Activated T-cell treated with anti-CD3 and anti-CD28 coated beads, Interleukin-2, amount 50 U/mL, for 24 hours (primary cell): ENCODE data around the gene OR6F1.
"Not testable (repeated sequence)": the region's sequence is repeated elsewhere in the genome, so short reads cannot be mapped to it uniquely, and the experiment has no call there.

Source experiments
- DNase-seq: peaks from one replicate; pipeline ENCODE4 v3.0.0-alpha.2; 2020
- H3K27ac Mint-ChIP-seq: 2 replicates; pipeline ENCODE4 v1.8.0; 2020; ENCODE audit warnings: mild to moderate bottlenecking, mixed read lengths
- H3K27me3 Mint-ChIP-seq: 2 replicates; pipeline ENCODE4 v1.8.0; 2020; ENCODE audit warnings: mixed read lengths
- H3K36me3 Mint-ChIP-seq: 2 replicates; pipeline ENCODE4 v1.8.0; 2020; ENCODE audit warnings: low read depth, mixed read lengths
- H3K4me1 Mint-ChIP-seq: 2 replicates; pipeline ENCODE4 v1.8.0; 2020; ENCODE audit warnings: low read depth, mixed read lengths
- H3K4me3 Mint-ChIP-seq: 2 replicates; pipeline ENCODE4 v1.8.0; 2020; ENCODE audit warnings: mild to moderate bottlenecking, moderate library complexity, mixed read lengths
- H3K9me3 Mint-ChIP-seq: 2 replicates; pipeline ENCODE4 v1.8.0; 2020; ENCODE audit warnings: mixed read lengths

OR6F1 gene

DNA sequence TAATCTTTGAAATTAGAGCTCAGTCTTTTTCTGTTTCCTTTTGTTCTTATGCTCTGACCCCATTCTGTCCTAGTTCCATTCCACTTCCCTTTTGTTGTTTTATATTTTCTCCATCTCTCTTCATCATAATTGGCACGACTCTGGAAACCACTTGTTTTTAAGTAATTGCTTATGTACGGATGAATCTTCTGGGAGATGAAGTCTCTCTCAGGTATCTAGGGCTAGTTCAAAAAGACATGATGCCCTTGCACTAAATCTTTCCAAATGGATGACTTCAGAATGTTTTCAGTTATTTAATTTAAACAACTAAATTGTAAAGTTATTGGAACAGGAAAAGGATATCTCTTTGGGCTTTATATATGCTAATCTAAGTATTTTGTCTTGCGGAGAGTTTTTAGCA, at the start of gene OR6F1:
OR6F1 (minus strand) TSS at position 101 of the 400 bp plus-strand sequence. CDS start 3,891 bp downstream, outside the sequence.
- H3K27ac Mint-ChIP-seq: no peak within 1 kb of the TSS
- no peaks in the 10 kb centered on the region for H3K4me1 Mint-ChIP-seq
- no peak within 1 kb of the TSS for H3K4me3 Mint-ChIP-seq
- H3K36me3 Mint-ChIP-seq: no peaks in the 10 kb centered on the region
- no peak for DNase-seq
- no peaks in the 10 kb centered on the region for H3K9me3 Mint-ChIP-seq
- H3K27me3 Mint-ChIP-seq: no peaks in the 10 kb centered on the region

DNA sequence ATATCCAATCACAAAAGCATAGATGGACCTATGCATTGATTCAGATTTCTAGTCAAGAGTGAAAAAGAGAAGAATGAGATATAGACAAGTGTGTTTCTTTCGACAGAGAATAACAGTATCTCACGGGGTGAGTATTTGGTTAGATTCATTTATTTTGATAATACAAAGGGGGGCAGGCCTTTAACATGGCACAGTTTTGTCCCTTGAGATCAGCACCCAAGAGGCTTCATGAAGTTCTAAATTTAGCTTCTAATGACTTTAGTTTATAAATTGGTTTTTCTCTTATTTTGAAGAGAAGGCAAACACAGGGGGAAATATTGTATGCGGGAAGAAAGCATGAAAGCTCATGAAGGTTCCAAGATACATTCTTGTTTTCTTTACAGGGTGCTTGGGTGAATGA, 44.0 kb upstream of the OR6F1 start, which contains the start of gene OR1C1:
OR1C1 (minus strand) TSS at position 101 of the 400 bp plus-strand sequence. CDS start 2,150 bp downstream, outside the sequence.
- Mint-ChIP-seq H3K4me1 (no peaks in the 10 kb centered on the region), H3K36me3 (no peaks in the 10 kb centered on the region), H3K9me3 (no peaks in the 10 kb centered on the region), H3K27me3 (no peaks in the 10 kb centered on the region), H3K4me3 (no peak within 1 kb of the TSS), H3K27ac (no peak within 1 kb of the TSS)
- no peak for DNase-seq

DNA sequence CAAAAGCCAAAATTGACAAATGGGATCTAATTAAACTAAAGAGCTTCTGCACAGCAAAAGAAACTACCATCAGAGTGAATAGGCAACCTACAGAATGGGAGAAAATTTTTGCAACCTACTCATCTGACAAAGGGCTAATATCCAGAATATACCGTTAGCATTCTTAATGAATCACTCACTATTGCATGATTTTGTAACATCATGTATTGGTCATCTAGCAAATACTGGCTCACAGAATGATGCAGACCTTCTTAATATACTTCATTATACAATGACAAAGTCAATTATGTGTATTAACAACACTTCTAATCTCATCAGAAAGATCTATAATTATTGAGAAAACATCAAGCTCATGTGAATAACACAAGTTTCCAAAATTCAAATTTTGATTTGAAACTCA, 37.9 kb upstream of the OR6F1 start:
- H3K9me3 Mint-ChIP-seq, H3K36me3 Mint-ChIP-seq, H3K4me1 Mint-ChIP-seq, DNase-seq, H3K27ac Mint-ChIP-seq, H3K4me3 Mint-ChIP-seq, H3K27me3 Mint-ChIP-seq: not testable (repeated sequence)

DNA sequence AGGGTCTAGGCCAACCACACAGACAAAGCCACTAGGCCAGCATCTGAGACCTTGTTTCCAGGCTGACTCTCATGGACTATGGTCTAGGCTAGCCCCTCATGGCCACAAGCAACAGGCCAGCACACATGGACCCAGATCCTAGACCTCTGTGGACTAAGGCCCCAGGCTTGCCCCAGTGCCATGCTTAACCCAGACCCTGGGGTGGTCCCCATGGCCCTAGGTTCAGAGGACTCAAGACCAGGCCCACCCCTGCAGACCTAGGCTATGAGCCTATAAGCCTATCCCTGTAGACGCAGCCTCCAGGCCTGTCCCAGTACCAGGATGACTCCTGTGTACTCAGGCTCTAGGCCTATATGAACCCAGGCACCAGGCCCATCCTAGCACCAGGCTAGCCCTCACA, 33.4 kb upstream of the OR6F1 start:
- no peaks in the 10 kb centered on the region for H3K27me3 Mint-ChIP-seq
- peaks cover 8% of the 10 kb centered on the region for H3K9me3 Mint-ChIP-seq
- no peak overlapping the region for H3K27ac Mint-ChIP-seq
- DNase-seq: no peak
- H3K4me1 Mint-ChIP-seq: no peaks in the 10 kb centered on the region
- H3K36me3 Mint-ChIP-seq: no peaks in the 10 kb centered on the region
- H3K4me3 Mint-ChIP-seq: no peak overlapping the region

DNA sequence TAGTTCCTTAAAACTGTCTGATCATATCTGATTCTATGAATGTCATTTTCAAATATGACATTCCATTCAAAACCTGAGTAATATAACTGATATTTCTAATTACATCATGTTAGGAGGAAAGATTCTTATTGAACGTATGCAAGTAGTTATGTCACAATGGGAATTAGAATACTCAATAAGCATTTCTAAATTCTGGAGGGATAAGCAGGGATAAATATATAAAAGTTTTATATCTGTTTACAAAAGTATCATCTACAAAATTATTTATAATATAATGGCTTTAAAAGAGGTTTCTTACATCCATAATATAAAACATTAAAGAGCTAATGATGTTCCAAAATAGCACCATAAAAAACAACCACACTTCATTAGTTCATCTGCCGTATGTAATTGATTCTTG, 31.6 kb upstream of the OR6F1 start, which contains the start of gene OR14A2:
OR14A2 (minus strand) TSS at position 101 of the 400 bp plus-strand sequence.
- DNase-seq: no peak
- peaks cover 8% of the 10 kb centered on the region for H3K9me3 Mint-ChIP-seq
- no peaks in the 10 kb centered on the region for H3K4me1 Mint-ChIP-seq
- H3K36me3 Mint-ChIP-seq: no peaks in the 10 kb centered on the region
- no peaks in the 10 kb centered on the region for H3K27me3 Mint-ChIP-seq
- H3K27ac Mint-ChIP-seq: no peak within 1 kb of the TSS
- H3K4me3 Mint-ChIP-seq: no peak within 1 kb of the TSS

DNA sequence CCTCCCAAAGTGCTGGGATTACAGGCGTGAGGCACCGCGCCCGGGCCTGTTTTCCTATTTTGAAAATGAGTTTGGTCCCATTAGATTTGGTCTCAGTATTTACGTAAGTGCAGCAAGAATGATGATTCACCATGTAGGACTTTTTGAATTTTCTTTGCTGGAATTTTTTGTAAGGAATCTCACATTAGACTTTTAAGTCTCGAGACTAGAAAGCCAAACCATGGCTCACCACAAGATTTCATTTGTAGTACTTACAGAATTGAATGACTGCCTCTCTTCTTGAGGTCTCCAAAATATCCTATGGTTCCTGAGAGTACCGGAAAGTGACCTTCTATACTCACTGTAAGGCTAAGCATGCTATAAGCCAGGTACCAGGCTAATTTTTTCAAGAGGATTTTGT, 31.2 kb upstream of the OR6F1 start:
- H3K4me3 Mint-ChIP-seq: no peak overlapping the region
- no peaks in the 10 kb centered on the region for H3K27me3 Mint-ChIP-seq
- peaks cover 8% of the 10 kb centered on the region for H3K9me3 Mint-ChIP-seq
- DNase-seq: no peak
- no peaks in the 10 kb centered on the region for H3K4me1 Mint-ChIP-seq
- H3K27ac Mint-ChIP-seq: no peak overlapping the region
- no peaks in the 10 kb centered on the region for H3K36me3 Mint-ChIP-seq

DNA sequence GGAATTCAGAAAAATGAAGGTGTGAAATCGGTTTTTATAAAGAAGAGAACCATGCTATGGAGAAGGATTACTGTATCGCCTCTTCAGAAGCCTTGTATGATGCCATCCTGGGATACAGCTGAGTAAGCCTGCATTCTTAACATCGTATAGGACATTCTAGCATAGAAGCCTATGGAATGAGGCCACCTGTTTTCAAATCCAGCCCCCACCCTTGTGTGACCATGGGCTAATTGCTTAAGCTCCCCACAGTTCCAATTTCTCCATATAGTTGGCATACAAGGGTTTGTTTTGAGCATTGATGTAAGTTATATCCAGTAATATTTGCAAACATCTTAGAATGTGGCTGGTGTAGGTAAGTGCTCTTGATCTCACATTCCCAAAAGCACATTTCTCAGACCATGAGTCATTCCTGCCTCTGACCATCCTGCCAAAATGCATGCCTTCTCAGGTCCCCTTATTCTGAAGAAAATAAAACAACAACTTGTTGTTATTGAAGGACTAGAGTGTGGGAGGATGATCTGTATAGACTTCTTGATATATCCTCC, 30.0 kb upstream of the OR6F1 start:
- no peaks in the 10 kb centered on the region for H3K27me3 Mint-ChIP-seq
- no peaks in the 10 kb centered on the region for H3K4me1 Mint-ChIP-seq
- H3K9me3 Mint-ChIP-seq: peaks cover 8% of the 10 kb centered on the region
- no peak for DNase-seq
- H3K27ac Mint-ChIP-seq: no peak overlapping the region
- H3K4me3 Mint-ChIP-seq: no peak overlapping the region
- H3K36me3 Mint-ChIP-seq: no peaks in the 10 kb centered on the region

DNA sequence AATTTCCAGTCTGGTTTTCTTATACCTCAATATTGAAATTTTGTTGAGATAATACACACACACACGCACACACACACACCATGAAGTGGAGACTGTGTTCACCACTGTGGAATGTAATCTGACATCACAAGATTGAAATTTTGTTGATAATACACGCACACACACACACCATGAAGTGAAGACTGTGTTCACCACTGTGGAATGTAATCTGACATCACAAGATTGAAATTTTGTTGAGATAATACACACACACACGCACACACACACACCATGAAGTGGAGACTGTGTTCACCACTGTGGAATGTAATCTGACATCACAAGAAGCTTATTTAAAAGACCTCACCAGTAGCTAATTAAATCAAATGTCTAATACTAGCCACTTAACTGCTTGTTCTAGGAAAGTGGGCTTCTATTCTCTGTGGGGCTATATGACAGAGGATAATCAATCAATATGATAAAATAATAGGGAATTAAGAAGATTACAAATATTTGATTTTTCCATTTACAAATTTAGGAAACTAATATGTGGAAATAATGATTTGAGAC, 25.8 kb upstream of the OR6F1 start:
- H3K36me3 Mint-ChIP-seq, H3K27ac Mint-ChIP-seq, DNase-seq, H3K4me1 Mint-ChIP-seq, H3K9me3 Mint-ChIP-seq, H3K27me3 Mint-ChIP-seq, H3K4me3 Mint-ChIP-seq: not testable (repeated sequence)

DNA sequence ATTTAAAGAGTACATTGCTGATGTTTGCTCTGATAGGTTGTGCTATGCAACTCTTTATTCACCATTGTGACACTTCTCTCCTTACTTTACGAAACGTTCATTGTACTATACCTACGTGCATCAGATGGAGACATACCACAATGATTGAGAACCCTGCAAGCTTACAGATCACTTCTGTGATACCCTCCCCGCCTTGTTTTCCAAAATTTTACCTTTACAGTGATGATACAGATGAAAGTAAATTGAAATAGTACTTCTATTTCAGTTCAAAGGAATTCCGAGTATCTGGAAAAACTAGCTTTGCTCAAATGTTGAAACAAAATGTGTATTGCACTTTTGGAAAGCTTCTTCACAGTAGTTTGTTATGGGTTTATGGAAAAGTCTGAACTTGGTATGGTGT, 25.3 kb upstream of the OR6F1 start:
- no peaks in the 10 kb centered on the region for H3K9me3 Mint-ChIP-seq
- no peaks in the 10 kb centered on the region for H3K36me3 Mint-ChIP-seq
- H3K4me3 Mint-ChIP-seq: no peak overlapping the region
- H3K27me3 Mint-ChIP-seq: no peaks in the 10 kb centered on the region
- no peak overlapping the region for H3K27ac Mint-ChIP-seq
- no peaks in the 10 kb centered on the region for H3K4me1 Mint-ChIP-seq
- DNase-seq: no peak

DNA sequence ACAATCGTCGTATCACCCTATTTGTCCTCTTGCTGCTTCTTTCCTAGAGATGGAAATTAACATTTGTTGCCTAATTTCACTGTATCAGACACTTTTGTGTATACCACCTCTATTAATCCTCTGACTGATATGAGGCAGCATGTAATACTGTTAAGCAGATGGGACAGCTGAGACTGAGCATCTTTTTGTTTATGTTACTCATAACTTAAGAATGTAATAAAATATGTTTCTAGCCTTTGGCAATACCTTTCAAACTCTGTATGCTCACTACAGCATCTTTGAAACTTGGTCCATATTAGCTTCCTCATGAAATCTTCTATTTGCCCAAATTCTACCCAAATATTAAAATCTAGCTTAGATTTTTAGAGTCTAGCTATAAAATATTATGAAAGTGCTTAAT, 24.3 kb upstream of the OR6F1 start:
- Mint-ChIP-seq H3K9me3 (no peaks in the 10 kb centered on the region), H3K4me1 (no peaks in the 10 kb centered on the region), H3K36me3 (no peaks in the 10 kb centered on the region), H3K27ac (no peak overlapping the region), H3K4me3 (no peak overlapping the region), H3K27me3 (no peaks in the 10 kb centered on the region)
- DNase-seq: no peak

DNA sequence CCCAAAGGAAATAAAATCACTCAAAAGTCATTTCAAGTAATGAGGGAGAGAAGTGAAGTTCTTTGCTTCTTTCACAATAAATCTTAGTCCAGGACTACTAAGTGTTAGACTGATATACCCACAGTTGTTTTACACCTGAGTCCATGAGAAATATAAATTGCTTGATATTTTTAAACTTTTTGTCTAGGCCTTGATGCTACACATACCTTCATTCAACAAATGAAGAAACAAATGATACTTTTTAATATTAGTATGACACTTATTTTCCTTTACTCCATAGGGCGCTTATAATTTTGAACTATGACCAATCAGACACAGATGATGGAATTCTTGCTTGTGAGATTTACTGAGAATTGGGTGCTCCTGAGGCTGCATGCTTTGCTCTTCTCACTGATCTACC, 21.9 kb upstream of the OR6F1 start, which contains the start of gene OR14K1:
OR14K1 (plus strand) TSS at position 301 of the 400 bp plus-strand sequence; CDS start at position 301, 0 bp downstream.
- Mint-ChIP-seq H3K4me3 (no peak within 1 kb of the TSS), H3K9me3 (no peaks in the 10 kb centered on the region), H3K27me3 (no peaks in the 10 kb centered on the region), H3K27ac (no peak within 1 kb of the TSS), H3K36me3 (no peaks in the 10 kb centered on the region), H3K4me1 (no peaks in the 10 kb centered on the region)
- DNase-seq: no peak

DNA sequence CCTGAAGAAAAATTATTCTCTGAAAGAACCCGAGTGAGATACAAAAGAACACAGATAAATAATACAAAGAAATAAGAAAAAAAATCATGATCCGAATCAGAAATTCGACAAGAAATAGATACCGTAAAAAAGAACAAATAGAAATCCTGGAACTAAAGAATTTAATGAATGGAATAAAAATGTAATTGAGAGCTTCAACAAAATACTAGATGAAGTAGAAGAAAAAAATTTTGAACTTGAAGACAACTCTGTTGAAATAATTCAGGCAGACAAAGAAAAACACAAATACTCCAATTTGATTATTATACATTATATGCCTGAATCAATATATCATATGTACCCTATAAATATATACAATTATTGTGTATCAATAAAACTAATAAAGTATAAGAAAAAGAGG, 4.8 kb upstream of the OR6F1 start:
- no peak for DNase-seq
- no peaks in the 10 kb centered on the region for H3K4me1 Mint-ChIP-seq
- H3K27me3 Mint-ChIP-seq: no peaks in the 10 kb centered on the region
- H3K9me3 Mint-ChIP-seq: peaks cover 3% of the 10 kb centered on the region
- H3K4me3 Mint-ChIP-seq: no peak overlapping the region
- no peak overlapping the region for H3K27ac Mint-ChIP-seq
- H3K36me3 Mint-ChIP-seq: no peaks in the 10 kb centered on the region

DNA sequence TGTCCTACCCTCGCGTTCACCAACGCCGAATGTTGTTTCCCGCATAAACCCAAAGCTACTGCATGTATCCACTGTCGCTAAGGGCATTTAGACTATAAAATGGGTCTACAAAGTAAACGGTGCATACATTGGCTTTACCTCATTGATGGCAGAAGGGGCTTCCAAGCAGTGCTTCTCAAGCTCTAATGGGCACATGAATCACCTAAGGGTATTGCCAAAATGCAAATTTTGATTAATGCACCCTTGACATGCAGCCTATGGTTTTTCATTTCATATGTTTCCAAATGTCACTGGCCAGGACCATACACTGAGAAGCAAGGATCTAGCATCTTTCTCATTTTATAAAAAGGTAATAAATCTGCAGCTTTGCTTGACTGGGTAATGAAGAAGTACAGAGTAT, 2.7 kb downstream of the OR6F1 start:
- Mint-ChIP-seq H3K4me3 (no peak overlapping the region), H3K9me3 (no peaks in the 10 kb centered on the region), H3K27me3 (no peaks in the 10 kb centered on the region), H3K4me1 (no peaks in the 10 kb centered on the region), H3K27ac (no peak overlapping the region), H3K36me3 (no peaks in the 10 kb centered on the region)
- no peak for DNase-seq

DNA sequence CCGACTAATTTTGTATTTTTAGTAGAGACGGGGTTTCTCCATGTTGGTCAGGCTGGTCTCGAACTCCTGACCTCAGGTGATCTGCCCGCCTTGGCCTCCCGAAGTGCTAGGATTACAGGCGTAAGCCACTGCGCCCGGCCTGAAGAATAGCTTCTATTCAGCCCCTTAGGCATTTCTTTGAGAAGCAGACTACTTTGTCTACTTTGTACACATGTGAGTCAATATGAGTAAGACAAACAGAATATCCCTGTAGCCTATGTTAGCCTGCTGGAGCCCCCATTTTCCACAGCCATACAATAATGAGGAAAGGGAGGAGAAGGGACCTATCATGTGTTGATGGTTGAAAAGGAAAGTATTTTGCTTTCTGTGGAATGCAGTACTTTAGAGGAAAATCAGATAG, 5.8 kb downstream of the OR6F1 start:
- H3K4me1 Mint-ChIP-seq, H3K27ac Mint-ChIP-seq, H3K4me3 Mint-ChIP-seq, H3K9me3 Mint-ChIP-seq, H3K27me3 Mint-ChIP-seq, H3K36me3 Mint-ChIP-seq, DNase-seq: not testable (repeated sequence)

DNA sequence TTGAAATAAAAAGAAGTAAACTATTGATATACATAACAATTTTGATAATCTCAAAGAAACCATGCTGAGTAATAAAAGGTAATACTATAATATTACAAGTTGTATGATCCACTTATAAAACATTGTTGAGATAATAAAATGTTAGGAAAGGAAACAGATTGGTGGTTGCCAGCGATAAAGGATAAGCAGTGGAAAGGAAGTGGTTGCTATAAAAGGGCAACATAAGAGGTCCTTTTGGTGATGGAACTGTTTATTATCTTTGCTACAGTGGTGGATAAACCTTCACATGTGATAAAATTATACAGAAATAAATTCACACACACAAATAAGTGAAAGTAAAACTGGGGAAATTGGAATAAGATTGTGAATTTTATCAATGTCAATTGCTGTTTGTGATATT, 15.1 kb downstream of the OR6F1 start:
- DNase-seq: no peak

More for the DNA sequence above, 15.1 kb downstream of the OR6F1 start:
- Mint-ChIP-seq H3K27ac (no peak overlapping the region), H3K4me1 (no peaks in the 10 kb centered on the region), H3K4me3 (no peak overlapping the region), H3K36me3 (no peaks in the 10 kb centered on the region), H3K27me3 (peaks cover 4% of the 10 kb centered on the region), H3K9me3 (peaks cover 6% of the 10 kb centered on the region)
